Measurements from ENCODE around the gene KLF4.

KLF4 gene

GRCh38 chr9:107487521-107488374 is 1.8 kb downstream of the KLF4 start:
- peak; percentile 39 for DNase-seq

GRCh38 chr9:107486674-107487520 is 2.7 kb downstream of the KLF4 start:
- no peak for DNase-seq

- no peak for DNase-seq
Observed at GRCh38 chr9:107485458-107486043, 4.0 kb downstream of the KLF4 start.

GRCh38 chr9:107484117-107484723 is 5.3 kb downstream of the KLF4 start:
- DNase-seq = peak; percentile 61

GRCh38 chr9:107483666-107484065 is 5.9 kb downstream of the KLF4 start:
- no peak for DNase-seq

- peak; percentile 12 for DNase-seq
Observed at GRCh38 chr9:107481035-107481434, 8.5 kb downstream of the KLF4 start.

GRCh38 chr9:107480386-107480789 is 9.2 kb downstream of the KLF4 start:
- DNase-seq = peak; percentile 44

- no peak for DNase-seq
Observed at GRCh38 chr9:107478805-107479204, 10.8 kb downstream of the KLF4 start.

GRCh38 chr9:107474124-107474523 is 15.4 kb downstream of the KLF4 start:
- DNase-seq = no peak

GRCh38 chr9:107472581-107473340 is 16.8 kb downstream of the KLF4 start:
- no peak for DNase-seq

- DNase-seq = no peak
Observed at GRCh38 chr9:107471552-107471951, 18.0 kb downstream of the KLF4 start.

- DNase-seq = no peak
Observed at GRCh38 chr9:107467416-107467815, 22.2 kb downstream of the KLF4 start.

GRCh38 chr9:107466826-107467225 is 22.7 kb downstream of the KLF4 start:
- DNase-seq = no peak

- peak; percentile 17 for DNase-seq
Observed at GRCh38 chr9:107465467-107466451, 23.8 kb downstream of the KLF4 start.

GRCh38 chr9:107464516-107464915 is 25.1 kb downstream of the KLF4 start:
- DNase-seq = no peak

GRCh38 chr9:107462691-107463090 is 26.9 kb downstream of the KLF4 start:
- DNase-seq = no peak

- DNase-seq = no peak
Observed at GRCh38 chr9:107460153-107461023, 29.2 kb downstream of the KLF4 start.

- DNase-seq = no peak
Observed at GRCh38 chr9:107455425-107456135, 34.0 kb downstream of the KLF4 start.

GRCh38 chr9:107453479-107453878 is 36.1 kb downstream of the KLF4 start:
- no peak for DNase-seq

Data from hematopoietic multipotent progenitor cell treated with erythropoietin and hydrocortisone succinate and interleukin-3 and kit ligand, for 8 days (in vitro differentiated cells).